A673 (cell line): ENCODE data around the gene PRKAA2.

ENCODE experiments used
- CTCF ChIP-seq: fragments of 300-800, 200-600 bp; sonication (generic); conservative IDR thresholded peaks from 2 replicates; pipeline ENCODE4 v1.5.1; 2017; ENCODE audit warnings: low read depth, mild to moderate bottlenecking, antibody characterized with exemption, low read length, moderate library complexity, mixed read lengths
- EZH2 ChIP-seq: fragments of 200-600 bp; sonication (generic); IDR thresholded peaks from 2 replicates; pipeline ENCODE4 v1.6.1; 2017; ENCODE audit warnings: borderline replicate concordance, low read depth, mild to moderate bottlenecking, mixed read lengths, antibody characterized with exemption, low read length; ENCODE audit not compliant: poor library complexity, severe bottlenecking

- no peak for TF ChIP-seq CTCF
- no peak for TF ChIP-seq EZH2
These were observed 15.2 kb downstream of the PRKAA2 start for GRCh38 chr1:56660293-56660692.
